Chondrocyte (in vitro differentiated cells): ENCODE data around the gene CABP1. TPM values are rescaled to one million over a fixed set of nuclear protein-coding genes. Genes with fewer than 3 reads are reported as not detected.

Experiments
- DNase-seq: peaks from one replicate; pipeline ENCODE4 v3.0.0; 2021; ENCODE audit warnings: mixed read lengths, low spot score
- H3K27ac Mint-ChIP-seq: one replicate; pipeline ENCODE4 v1.8.0; 2021; ENCODE audit warnings: mild to moderate bottlenecking, moderate library complexity, mixed read lengths; ENCODE audit not compliant: unreplicated experiment
- H3K27me3 Mint-ChIP-seq: 2 replicates; pipeline ENCODE4 v1.8.0; 2021; ENCODE audit warnings: low read depth, mixed read lengths
- H3K36me3 Mint-ChIP-seq: 2 replicates; pipeline ENCODE4 v1.8.0; 2021; ENCODE audit warnings: low read depth, mixed read lengths
- H3K4me1 Mint-ChIP-seq: 2 replicates; pipeline ENCODE4 v1.8.0; 2021; ENCODE audit warnings: low read depth, mild to moderate bottlenecking, mixed read lengths
- H3K4me3 Mint-ChIP-seq: one replicate; pipeline ENCODE4 v1.8.0; 2021; ENCODE audit warnings: mild to moderate bottlenecking, moderate library complexity, mixed read lengths; ENCODE audit not compliant: unreplicated experiment
- H3K9me3 Mint-ChIP-seq: 2 replicates; pipeline ENCODE4 v1.8.0; 2021; ENCODE audit warnings: low read depth, mixed read lengths
- CTCF ChIP-seq: fragments of 200-600 bp; sonication (generic); IDR thresholded peaks from 2 replicates; pipeline ENCODE4 v1.5.0; 2021; ENCODE audit warnings: antibody characterized with exemption, mild to moderate bottlenecking, moderate library complexity
- total RNA-seq: library from RNA; stranded (reverse); gene quantifications from 3 replicates; pipeline ENCODE4 v1.2.1, GENCODE V29; 2021

The CABP1 gene
- total RNA-seq, 1 donor from 2014 or later: not detected

GRCh38 chr12:120653611-120654010 is 13.2 kb downstream of the CABP1 start:
- no peak overlapping the region for H3K4me3 Mint-ChIP-seq
- TF ChIP-seq CTCF: no peak

GRCh38 chr12:120654656-120655055 is 14.2 kb downstream of the CABP1 start:
- TF ChIP-seq CTCF: no peak
- H3K4me3 Mint-ChIP-seq: no peak overlapping the region
- peak overlapping the region; percentile 51 for H3K27ac Mint-ChIP-seq
- peaks cover 37% of the 10 kb centered on the region for H3K27me3 Mint-ChIP-seq
- peaks cover 9% of the 10 kb centered on the region for H3K4me1 Mint-ChIP-seq
- peaks cover 2% of the 10 kb centered on the region for H3K36me3 Mint-ChIP-seq
- H3K9me3 Mint-ChIP-seq: no peaks in the 10 kb centered on the region
- DNase-seq: no peak

More at GRCh38 chr12:120653611-120654010, 13.2 kb downstream of the CABP1 start:
- H3K27ac Mint-ChIP-seq: no peak overlapping the region
- peaks cover 2% of the 10 kb centered on the region for H3K36me3 Mint-ChIP-seq
- peaks cover 17% of the 10 kb centered on the region for H3K4me1 Mint-ChIP-seq
- DNase-seq: no peak
- peaks cover 34% of the 10 kb centered on the region for H3K27me3 Mint-ChIP-seq
- H3K9me3 Mint-ChIP-seq: no peaks in the 10 kb centered on the region

GRCh38 chr12:120656008-120656407 is 15.6 kb downstream of the CABP1 start:
- Mint-ChIP-seq H3K27ac (no peak overlapping the region), H3K9me3 (no peaks in the 10 kb centered on the region), H3K36me3 (peaks cover 2% of the 10 kb centered on the region), H3K4me3 (no peak overlapping the region), H3K4me1 (peaks cover 9% of the 10 kb centered on the region), H3K27me3 (peaks cover 28% of the 10 kb centered on the region)
- TF ChIP-seq CTCF: no peak
- DNase-seq: no peak

- H3K36me3 Mint-ChIP-seq: no peaks in the 10 kb centered on the region
- H3K27me3 Mint-ChIP-seq: peaks cover 9% of the 10 kb centered on the region
- TF ChIP-seq CTCF: no peak
- H3K4me3 Mint-ChIP-seq: no peak overlapping the region
- no peak for DNase-seq
- H3K4me1 Mint-ChIP-seq: peaks cover 7% of the 10 kb centered on the region
- H3K9me3 Mint-ChIP-seq: no peaks in the 10 kb centered on the region
- H3K27ac Mint-ChIP-seq: no peak overlapping the region
Measured at GRCh38 chr12:120658286-120659150, 18.1 kb downstream of the CABP1 start.

- no peak overlapping the region for H3K27ac Mint-ChIP-seq
- H3K4me1 Mint-ChIP-seq: peaks cover 7% of the 10 kb centered on the region
- no peak for DNase-seq
- H3K27me3 Mint-ChIP-seq: peaks cover 9% of the 10 kb centered on the region
- no peaks in the 10 kb centered on the region for H3K9me3 Mint-ChIP-seq
- TF ChIP-seq CTCF: no peak
- no peak overlapping the region for H3K4me3 Mint-ChIP-seq
- no peaks in the 10 kb centered on the region for H3K36me3 Mint-ChIP-seq
Measured at GRCh38 chr12:120659151-120659525, 18.7 kb downstream of the CABP1 start.
